GM21717 (cell line): Measurements from ENCODE around the gene MTHFD2L.
A peak's percentile ranks its signal among the peaks of the same experiment; 100 is the strongest.

Source experiments
- ATAC-seq: cut with Tn5 transposase; IDR thresholded peaks from one replicate; pipeline ENCODE4 v1.9.1; 2021; ENCODE audit warnings: mild to moderate bottlenecking, moderate library complexity; ENCODE audit not compliant: unreplicated experiment

The MTHFD2L gene

GRCh38 chr4:74293558-74293957 is 135.6 kb downstream of the MTHFD2L start:
- no peak for ATAC-seq

- no peak for ATAC-seq
These were observed 136.8 kb downstream of the MTHFD2L start for GRCh38 chr4:74294681-74295080.

GRCh38 chr4:74297539-74297938 is 139.6 kb downstream of the MTHFD2L start:
- no peak for ATAC-seq

GRCh38 chr4:74304095-74304625 is 146.2 kb downstream of the MTHFD2L start:
- no peak for ATAC-seq

- no peak for ATAC-seq
These were observed 147.1 kb downstream of the MTHFD2L start for GRCh38 chr4:74305000-74305399.

- ATAC-seq = no peak
These were observed 149.3 kb downstream of the MTHFD2L start for GRCh38 chr4:74307170-74307569.

GRCh38 chr4:74308215-74308614 is 150.3 kb downstream of the MTHFD2L start, which contains the start of gene EPGN:
Gene EPGN, plus strand, starts transcription at chr4:74308470. Its CDS starts 64 bp downstream, at chr4:74308534.
- no peak for ATAC-seq

GRCh38 chr4:74309223-74309622 is 151.3 kb downstream of the MTHFD2L start:
- ATAC-seq = no peak

GRCh38 chr4:74311696-74312313 is 153.9 kb downstream of the MTHFD2L start:
- peak; percentile 70 for ATAC-seq

GRCh38 chr4:74314329-74314728 is 156.4 kb downstream of the MTHFD2L start:
- ATAC-seq = no peak

GRCh38 chr4:74314944-74315343 is 157.0 kb downstream of the MTHFD2L start:
- ATAC-seq = no peak

- ATAC-seq = no peak
These were observed 157.5 kb downstream of the MTHFD2L start for GRCh38 chr4:74315376-74315775.

GRCh38 chr4:74316397-74316796 is 158.5 kb downstream of the MTHFD2L start:
- ATAC-seq = no peak

- ATAC-seq = no peak
These were observed 159.8 kb downstream of the MTHFD2L start for GRCh38 chr4:74317616-74318246.

GRCh38 chr4:74318276-74318675 is 160.4 kb downstream of the MTHFD2L start:
- no peak for ATAC-seq

GRCh38 chr4:74319470-74319869 is 161.6 kb downstream of the MTHFD2L start:
- no peak for ATAC-seq

GRCh38 chr4:74320559-74321118 is 162.7 kb downstream of the MTHFD2L start:
- peak; percentile 80 for ATAC-seq

GRCh38 chr4:74322301-74322700 is 164.4 kb downstream of the MTHFD2L start:
- ATAC-seq = no peak

GRCh38 chr4:74323663-74324062 is 165.7 kb downstream of the MTHFD2L start:
- ATAC-seq = no peak

- ATAC-seq = no peak
These were observed 166.3 kb downstream of the MTHFD2L start for GRCh38 chr4:74324262-74324661.

- no peak for ATAC-seq
These were observed 168.0 kb downstream of the MTHFD2L start for GRCh38 chr4:74325886-74326285.

GRCh38 chr4:74327762-74328161 is 169.8 kb downstream of the MTHFD2L start:
- ATAC-seq = no peak
